OCI-LY3 (cell line): ENCODE results near the gene FAM237A.

Experiments used
- H2AFZ ChIP-seq: fragments of 200-600, 300-600 bp; shearing (Covaris generic); 2 replicates; pipeline ENCODE4 v1.6.0; 2014; ENCODE audit warnings: antibody characterized with exemption, low read depth, low read length
- H3K27ac ChIP-seq: fragments of 200-600, 300-600 bp; sonication (generic); 2 replicates; pipeline ENCODE4 v1.5.1; 2014; ENCODE audit warnings: mild to moderate bottlenecking, low read length, moderate library complexity, mixed read lengths
- H3K27me3 ChIP-seq: fragments of 200-600, 300-600 bp; sonication (generic); 2 replicates; pipeline ENCODE4 v1.6.1; 2014; ENCODE audit warnings: low read depth, low read length, mixed read lengths
- H3K36me3 ChIP-seq: fragments of 200-600, 300-600 bp; sonication (generic); replicated peaks from 2 replicates; pipeline ENCODE3; 2014; ENCODE audit warnings: low read depth, low read length, mixed read lengths
- H3K4me1 ChIP-seq: fragments of 300-600, 200-600 bp; sonication (generic); 2 replicates; pipeline ENCODE4 v1.6.1; 2014; ENCODE audit warnings: low read length, mixed read lengths
- H3K4me2 ChIP-seq: fragments of 200-600, 300-600 bp; sonication (generic); 2 replicates; pipeline ENCODE4 v1.6.1; 2014; ENCODE audit warnings: low read length, mixed read lengths
- H3K4me3 ChIP-seq: fragments of 300-600, 200-600 bp; sonication (generic); 2 replicates; pipeline ENCODE4 v1.5.1; 2014; ENCODE audit warnings: antibody characterized with exemption, mild to moderate bottlenecking, low read length, moderate library complexity
- H3K79me2 ChIP-seq: fragments of 300-600, 200-600 bp; shearing (Covaris generic); 2 replicates; pipeline ENCODE4 v1.6.1; 2014; ENCODE audit warnings: mild to moderate bottlenecking, low read length, mixed read lengths
- H3K9ac ChIP-seq: fragments of 300-600, 200-600 bp; shearing (Covaris generic); 2 replicates; pipeline ENCODE4 v1.6.0; 2014; ENCODE audit warnings: mild to moderate bottlenecking, low read length, moderate library complexity
- H3K9me3 ChIP-seq: fragments of 200-600, 300-600 bp; shearing (Covaris generic); 2 replicates; pipeline ENCODE4 v1.6.1; 2014; ENCODE audit warnings: low read length, mixed read lengths; ENCODE audit not compliant: insufficient read depth
- H4K20me1 ChIP-seq: fragments of 200-600, 300-600 bp; sonication (generic); 2 replicates; pipeline ENCODE4 v1.6.1; 2016; ENCODE audit warnings: low read length, mixed read lengths; ENCODE audit not compliant: insufficient read depth
- EZH2phosphoT487 ChIP-seq: fragments of 200-600 bp; shearing (Covaris generic); IDR thresholded peaks from 2 replicates; pipeline ENCODE4 v1.6.1; 2018; ENCODE audit warnings: antibody characterized with exemption, mixed run types, low read depth
- TF ChIP-seq, protein P1 (sequence below): fragments of 200-600, 300-600 bp; sonication (generic); IDR thresholded peaks from 2 replicates; pipeline ENCODE4 v1.5.1; 2014; ENCODE audit warnings: antibody characterized with exemption, low read length, low read depth

Gene FAM237A

GRCh38 chr2:206616151-206616550, 26.1 kb upstream of the FAM237A start:
- Histone ChIP-seq H3K9ac (no peak overlapping the region), H3K4me1 (no peaks in the 10 kb centered on the region), H3K36me3 (no peaks in the 10 kb centered on the region), H3K9me3 (no peaks in the 10 kb centered on the region), H3K4me3 (no peak overlapping the region), H3K27me3 (no peaks in the 10 kb centered on the region), H2AFZ (no peak overlapping the region), H3K79me2 (no peaks in the 10 kb centered on the region), H3K4me2 (no peak overlapping the region), H4K20me1 (no peaks in the 10 kb centered on the region), H3K27ac (no peak overlapping the region)
- TF ChIP-seq EZH2phosphoT487: no peak
- TF ChIP-seq, protein P1, sequence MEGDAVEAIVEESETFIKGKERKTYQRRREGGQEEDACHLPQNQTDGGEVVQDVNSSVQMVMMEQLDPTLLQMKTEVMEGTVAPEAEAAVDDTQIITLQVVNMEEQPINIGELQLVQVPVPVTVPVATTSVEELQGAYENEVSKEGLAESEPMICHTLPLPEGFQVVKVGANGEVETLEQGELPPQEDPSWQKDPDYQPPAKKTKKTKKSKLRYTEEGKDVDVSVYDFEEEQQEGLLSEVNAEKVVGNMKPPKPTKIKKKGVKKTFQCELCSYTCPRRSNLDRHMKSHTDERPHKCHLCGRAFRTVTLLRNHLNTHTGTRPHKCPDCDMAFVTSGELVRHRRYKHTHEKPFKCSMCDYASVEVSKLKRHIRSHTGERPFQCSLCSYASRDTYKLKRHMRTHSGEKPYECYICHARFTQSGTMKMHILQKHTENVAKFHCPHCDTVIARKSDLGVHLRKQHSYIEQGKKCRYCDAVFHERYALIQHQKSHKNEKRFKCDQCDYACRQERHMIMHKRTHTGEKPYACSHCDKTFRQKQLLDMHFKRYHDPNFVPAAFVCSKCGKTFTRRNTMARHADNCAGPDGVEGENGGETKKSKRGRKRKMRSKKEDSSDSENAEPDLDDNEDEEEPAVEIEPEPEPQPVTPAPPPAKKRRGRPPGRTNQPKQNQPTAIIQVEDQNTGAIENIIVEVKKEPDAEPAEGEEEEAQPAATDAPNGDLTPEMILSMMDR: no peak

GRCh38 chr2:206619011-206619410, 23.3 kb upstream of the FAM237A start:
- Histone ChIP-seq H4K20me1 (no peaks in the 10 kb centered on the region), H3K4me3 (no peak overlapping the region), H3K4me1 (no peaks in the 10 kb centered on the region), H3K36me3 (no peaks in the 10 kb centered on the region), H3K79me2 (no peaks in the 10 kb centered on the region), H3K9me3 (no peaks in the 10 kb centered on the region), H3K27me3 (no peaks in the 10 kb centered on the region), H3K4me2 (no peak overlapping the region), H2AFZ (no peak overlapping the region), H3K9ac (no peak overlapping the region), H3K27ac (no peak overlapping the region)
- no peak for TF ChIP-seq EZH2phosphoT487

- Histone ChIP-seq H4K20me1 (no peaks in the 10 kb centered on the region), H3K9me3 (no peaks in the 10 kb centered on the region), H3K36me3 (no peaks in the 10 kb centered on the region), H3K4me3 (no peak overlapping the region), H3K4me1 (no peaks in the 10 kb centered on the region), H2AFZ (no peak overlapping the region), H3K27me3 (no peaks in the 10 kb centered on the region; the same call in 1 of the 2 replicates), H3K4me2 (no peak overlapping the region), H3K9ac (no peak overlapping the region), H3K79me2 (no peaks in the 10 kb centered on the region), H3K27ac (no peak overlapping the region)
- TF ChIP-seq, protein P1: no peak
- TF ChIP-seq EZH2phosphoT487: no peak
Measured at GRCh38 chr2:206626108-206626507, 16.2 kb upstream of the FAM237A start.

- Histone ChIP-seq H3K4me2 (no peak overlapping the region), H3K9ac (no peak overlapping the region), H3K9me3 (no peaks in the 10 kb centered on the region), H3K4me3 (no peak overlapping the region), H2AFZ (no peak overlapping the region), H3K79me2 (no peaks in the 10 kb centered on the region), H3K27me3 (no peaks in the 10 kb centered on the region; the same call in 1 of the 2 replicates), H3K27ac (no peak overlapping the region), H3K36me3 (no peaks in the 10 kb centered on the region), H3K4me1 (no peaks in the 10 kb centered on the region), H4K20me1 (no peaks in the 10 kb centered on the region)
- TF ChIP-seq, protein P1: no peak
Measured at GRCh38 chr2:206627632-206628031, 14.7 kb upstream of the FAM237A start.

DNA sequence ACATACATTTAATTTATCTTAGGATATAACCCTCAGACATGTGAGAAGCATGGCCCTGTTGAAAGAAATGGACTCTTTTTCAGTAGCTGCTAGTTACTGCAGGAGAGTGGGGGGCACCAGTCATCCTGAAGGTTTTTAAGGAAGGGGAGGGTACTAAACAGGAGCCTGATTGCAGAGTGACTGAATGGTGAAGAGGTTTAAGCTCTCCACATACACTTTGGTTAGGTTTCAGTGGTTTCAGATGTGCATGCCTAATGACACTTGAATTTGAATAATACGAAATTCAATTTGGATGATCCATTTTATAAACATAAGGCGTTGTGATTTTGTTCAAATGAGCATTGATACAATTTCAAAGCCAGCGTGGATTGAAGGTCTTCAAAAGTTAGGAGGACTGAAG, 10.9 kb upstream of the FAM237A start:
- Histone ChIP-seq H3K4me2 (no peak overlapping the region), H3K9ac (no peak overlapping the region), H3K79me2 (no peaks in the 10 kb centered on the region), H2AFZ (no peak overlapping the region), H3K36me3 (no peaks in the 10 kb centered on the region), H3K27ac (no peak overlapping the region), H3K9me3 (no peaks in the 10 kb centered on the region), H3K4me3 (no peak overlapping the region), H3K4me1 (no peaks in the 10 kb centered on the region), H3K27me3 (peaks cover 4% of the 10 kb centered on the region), H4K20me1 (no peaks in the 10 kb centered on the region)
- no peak for TF ChIP-seq EZH2phosphoT487
- TF ChIP-seq, protein P1: no peak
